ENCODE data around the gene FAM216B.

Gene FAM216B

GRCh38 chr13:42836930-42837690, 55.7 kb downstream of the FAM216B start:
- DNase-seq: no peak

Measured in CD4-positive, alpha-beta T cell treated with Interleukin-1 beta for 1 hour (primary cell).